Sigmoid colon (tissue), 7 donors: ENCODE results near the gene STAG1. TPM values are rescaled to one million over a fixed set of nuclear protein-coding genes. Genes with fewer than 3 reads are reported as not detected.
A peak's percentile ranks its signal among the peaks of the same experiment; 100 is the strongest.

ENCODE experiments used
- DNase-seq: peaks from one replicate; pipeline ENCODE4 v3.0.0-alpha.2; 2019
- H3K27ac ChIP-seq, 4 donors: fragments of 200-600 bp; sonication (generic); one replicate each; pipeline ENCODE4 v1.5.1; 2016 to 2019; ENCODE audit warnings: mild to moderate bottlenecking in 1 of 4
- H3K27me3 ChIP-seq, 3 donors: fragments of 200-600 bp; sonication (generic); one replicate each; pipeline ENCODE4 v1.5.1; 2019; ENCODE audit warnings: mild to moderate bottlenecking in 1 of 3
- H3K36me3 ChIP-seq, 4 donors: fragments of 200-600 bp; sonication (generic); one replicate each; pipeline ENCODE4 v1.5.1; 2016 to 2019
- H3K4me1 ChIP-seq, 4 donors: fragments of 200-600 bp; sonication (generic); one replicate each; pipeline ENCODE4 v1.5.1; 2017 to 2019
- H3K4me3 ChIP-seq, 4 donors: fragments of 200-600 bp; sonication (generic); one replicate each; pipeline ENCODE4 v1.5.1; 2017 to 2019; ENCODE audit warnings: mild to moderate bottlenecking in 2 of 4, moderate library complexity in 1 of 4
- H3K9me3 ChIP-seq, 4 donors: fragments of 200-600 bp in 3 of 4; sonication (generic) in 3 of 4; one replicate each; pipeline versions ENCODE4 v1.5.1 to v1.6.1; 2013 to 2019
- CTCF ChIP-seq, 4 experiments: fragments of 450-650 bp in 3 of 4; fragments of 200-600 bp in 1 of 4; IDR thresholded peaks; one replicate each; pipeline ENCODE4 v1.5.1; 2016 to 2019; ENCODE audit warnings: antibody characterized with exemption in 4 of 4, mild to moderate bottlenecking in 3 of 4, moderate library complexity in 2 of 4
- EP300 ChIP-seq, 4 donors: sonication (generic); formaldehyde crosslinking; IDR thresholded peaks; one replicate each; pipeline ENCODE4 v1.6.1; 2017; ENCODE audit warnings: antibody characterized with exemption in 4 of 4
- POLR2A ChIP-seq, 2 donors: fragments of 450-650 bp; IDR thresholded peaks; one replicate each; pipeline ENCODE4 v1.6.1; 2016; ENCODE audit warnings: antibody characterized with exemption in 2 of 2, mild to moderate bottlenecking in 2 of 2, moderate library complexity in 2 of 2
- POLR2AphosphoS5 ChIP-seq, 4 donors: sonication (generic); formaldehyde crosslinking; IDR thresholded peaks; one replicate each; pipeline ENCODE4 v1.6.1; 2017; ENCODE audit warnings: antibody characterized with exemption in 4 of 4
- WGBS, 2 donors: extraction: QIAGEN DNeasy Blood & Tissue Kit; methylation state at CpG; one replicate each; pipeline ENCODE4 v1.1.7; 2013; 5-methylcytosine and 5-hydroxymethylcytosine counted together
- intact Hi-C: fragments of 100-400 bp; cut with DNase I; formaldehyde crosslinking; loops from one replicate; pipeline ENCODE4 v1.15.1; 2023
- polyA plus RNA-seq, 3 donors: library from polyadenylated mRNA; stranded (reverse); fragments of 200-250 nt; gene quantifications; one replicate each; pipeline ENCODE4 v1.2.3, GENCODE V29; 2013
- total RNA-seq, 4 donors: library from RNA; depleted of rRNA; stranded (reverse); fragments of >200 nt; gene quantifications; one replicate each; pipeline ENCODE4 v1.1.0, GENCODE V29; 2016
- donor health status: healthy with polysubstance abuse.
- donor health status: Bipolar disorder and iron deficiency.
- donor health status: healthy.

The STAG1 gene
- total and polyA plus RNA-seq, 7 donors: 12.0 to 52.8 (median 37.3) TPM

- Histone ChIP-seq H3K27me3 (no peaks in the 10 kb centered on the region), H3K9me3 (no peaks in the 10 kb centered on the region), H3K27ac (peak overlapping the region; percentile 53 to 76 (median 60)), H3K36me3 (peaks cover 0 to 18% (median 0%) of the 10 kb centered on the region in 4 donors), H3K4me1 (peaks cover 0 to 23% (median 16%) of the 10 kb centered on the region in 4 donors), H3K4me3 (no peak overlapping the region)
- peak; percentile 73 for DNase-seq
- 91 to 93% methylated on average over 1 of the region's 1 CpG for WGBS, 2 donors
- intact Hi-C loops: no loop called here
- TF ChIP-seq POLR2AphosphoS5 (IDR thresholded peaks at IDR 0.05) (peak in 3 of 4 donors; percentile 17 to 40 (median 37)), EP300 (IDR thresholded peaks at IDR 0.05) (no peak), POLR2A (IDR thresholded peaks at IDR 0.05) (no peak), CTCF (IDR thresholded peaks at IDR 0.05) (no peak)
Observed at GRCh38 chr3:136350132-136350531, 402.0 kb downstream of the STAG1 start.

DNA sequence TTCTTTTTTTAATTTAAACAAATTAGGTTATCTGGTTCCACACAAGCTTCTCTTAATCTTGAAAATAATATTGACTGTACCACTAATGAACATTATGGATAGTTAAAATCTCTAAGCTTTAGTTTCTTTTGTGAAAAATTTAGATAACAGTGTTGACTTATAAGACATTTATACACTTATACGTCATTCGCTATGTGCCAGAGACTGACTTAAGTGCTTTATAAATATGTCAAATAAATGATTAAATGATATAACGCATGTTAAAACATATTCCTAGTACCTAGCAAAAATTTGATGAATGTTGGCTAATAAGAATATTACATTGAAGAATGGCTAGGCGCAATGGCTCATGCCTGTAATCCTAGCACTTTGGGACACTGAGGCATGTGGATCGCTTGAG is 405.7 kb downstream of the STAG1 start:
- peaks cover 0 to 41% (median 31%) of the 10 kb centered on the region in 4 donors for H3K4me1 ChIP-seq
- no peak overlapping the region for H3K4me3 ChIP-seq
- H3K27me3 ChIP-seq: no peaks in the 10 kb centered on the region
- H3K36me3 ChIP-seq: peaks cover 0 to 18% (median 0%) of the 10 kb centered on the region in 4 donors
- WGBS, 2 donors: 91 to 96% methylated on average over 5 of the region's 5 CpGs
- H3K27ac ChIP-seq: no peak overlapping the region
- DNase-seq: no peak
- no peaks in the 10 kb centered on the region for H3K9me3 ChIP-seq
- TF ChIP-seq POLR2AphosphoS5 (IDR thresholded peaks at IDR 0.05) (no peak), EP300 (IDR thresholded peaks at IDR 0.05) (no peak), CTCF (IDR thresholded peaks at IDR 0.05) (no peak), POLR2A (IDR thresholded peaks at IDR 0.05) (no peak)
- intact Hi-C loops: loop anchor here (10.0 kb wide), 1 partner anchor 272 kb away; no protein-coding TSS in a partner anchor

DNA sequence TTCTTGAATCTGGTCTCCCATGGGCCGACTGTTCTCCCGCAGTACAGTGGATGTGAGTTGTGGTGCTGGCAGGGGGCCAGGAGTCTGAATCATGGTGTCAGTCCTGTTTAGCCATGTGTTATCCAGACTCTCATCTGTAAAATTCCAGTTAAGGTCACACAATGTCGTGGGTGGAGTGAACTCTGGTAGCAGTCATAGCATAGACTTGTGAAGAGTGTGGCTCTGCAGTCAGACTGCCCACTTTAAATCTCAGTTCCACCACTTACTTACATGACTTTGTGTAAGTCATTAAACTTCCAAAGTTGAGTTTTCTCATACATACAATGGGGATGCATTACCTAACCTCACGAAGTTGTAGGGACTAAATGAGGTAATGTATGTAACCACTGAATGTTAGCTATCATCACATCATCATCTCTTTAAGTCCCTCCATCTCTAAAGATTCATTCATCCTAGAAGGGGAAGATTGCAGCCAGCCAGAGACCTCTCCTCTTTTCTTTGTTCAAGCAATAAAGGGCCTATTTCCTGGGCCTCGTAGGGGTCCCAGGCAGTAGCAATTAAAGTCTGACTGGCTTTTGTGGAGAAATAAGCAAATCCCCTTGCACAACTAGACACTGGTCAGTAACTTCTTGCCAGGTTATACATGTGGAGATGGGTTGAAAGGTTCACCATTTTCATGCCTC is 408.2 kb downstream of the STAG1 start:
- Histone ChIP-seq H3K27ac (peak overlapping the region in 3 of 4 donors; percentile 55 to 71 (median 70)), H3K9me3 (no peaks in the 10 kb centered on the region), H3K4me3 (no peak overlapping the region), H3K36me3 (peaks cover 5 to 38% (median 7%) of the 10 kb centered on the region in 4 donors), H3K4me1 (peaks cover 0 to 21% (median 15%) of the 10 kb centered on the region in 4 donors), H3K27me3 (no peaks in the 10 kb centered on the region)
- peak; percentile 95 for DNase-seq
- WGBS, 2 donors: 20 to 56% methylated on average over 5 of the region's 5 CpGs
- TF ChIP-seq POLR2A (IDR thresholded peaks at IDR 0.05) (no peak), CTCF (IDR thresholded peaks at IDR 0.05) (no peak), EP300 (IDR thresholded peaks at IDR 0.05) (peak in 2 of 4 donors; percentile 24 to 26), POLR2AphosphoS5 (IDR thresholded peaks at IDR 0.05) (peak in 3 of 4 donors; percentile 66 to 81 (median 76))
- intact Hi-C loops: loop anchor here (5.0 to 10.0 kb wide), 2 partner anchors 269 to 408 kb away; partner anchors contain the start of gene STAG1

DNA sequence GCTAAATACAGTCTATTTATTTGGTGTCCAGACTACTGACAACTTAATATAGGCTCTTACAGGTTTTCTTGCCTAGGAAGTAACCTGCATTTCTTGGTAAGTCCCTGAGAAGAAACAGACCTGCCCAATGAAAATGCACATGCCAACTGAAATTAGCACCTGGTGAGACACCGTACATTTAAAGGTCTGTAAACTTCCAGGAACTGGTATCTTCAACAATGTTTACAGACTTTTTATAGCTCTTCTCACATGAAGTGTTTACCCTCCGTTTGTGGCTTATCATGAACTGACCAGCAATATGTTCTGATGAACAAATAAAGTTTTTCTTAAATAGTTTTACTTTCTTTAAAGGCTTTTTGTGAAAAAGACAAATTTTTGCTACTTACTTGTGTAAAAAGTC is 408.7 kb downstream of the STAG1 start:
- H3K27ac ChIP-seq: peak overlapping the region in 3 of 4 donors; percentile 55 to 71 (median 70)

More for the DNA sequence above, 408.7 kb downstream of the STAG1 start:
- no peak for DNase-seq
- WGBS, 2 donors: 17 to 51% methylated on average over 2 of the region's 2 CpGs
- Histone ChIP-seq H3K9me3 (no peaks in the 10 kb centered on the region), H3K4me3 (no peak overlapping the region), H3K36me3 (peaks cover 5 to 33% (median 9%) of the 10 kb centered on the region in 4 donors), H3K4me1 (peaks cover 0 to 21% (median 15%) of the 10 kb centered on the region in 4 donors), H3K27me3 (no peaks in the 10 kb centered on the region)
- TF ChIP-seq POLR2AphosphoS5 (IDR thresholded peaks at IDR 0.05) (no peak), POLR2A (IDR thresholded peaks at IDR 0.05) (no peak), EP300 (IDR thresholded peaks at IDR 0.05) (no peak), CTCF (IDR thresholded peaks at IDR 0.05) (no peak)
- intact Hi-C loops: loop anchor here (5.0 to 10.0 kb wide), 2 partner anchors 269 to 409 kb away; partner anchors contain the start of gene STAG1
